H1 (cell line): ENCODE data around the gene FASLG. TPM values are rescaled to one million over a fixed set of nuclear protein-coding genes. Genes with fewer than 3 reads are reported as not detected.

Experiments used
- CTCF ChIA-PET: fragments of 300-600 bp; sonication (Branson Sonifier 250); formaldehyde crosslinking; loops from one replicate; lab custom pipeline; 2021; ENCODE audit not compliant: partially characterized antibody; lab: Charles Lee
- POLR2A ChIA-PET: fragments of 300-600 bp; sonication (Branson Sonifier 250); formaldehyde crosslinking; loops from one replicate; lab custom pipeline; 2021; ENCODE audit warnings: inconsistent platforms; ENCODE audit not compliant: partially characterized antibody; lab: Charles Lee
- DNase-seq, 2 experiments: peaks; one replicate each; pipeline versions ENCODE4 v3.0.0 to v3.0.0-alpha.2; 2010 to 2022; ENCODE audit warnings: low spot score in 2 of 2, low read depth in 1 of 2, mixed read lengths in 1 of 2
- FAIRE-seq: peaks from 2 replicates; lab custom pipeline; 2011; peaks lifted over from hg19 to GRCh38; lab: Jason Lieb, UNC
- H2AFZ ChIP-seq: 2 replicates; pipeline ENCODE4 v1.8.1; 2012; ENCODE audit warnings: low read length, inconsistent platforms
- H2AK5ac ChIP-seq: 2 replicates; pipeline ENCODE4 v1.6.1; 2013; ENCODE audit warnings: low read depth, low read length
- H2BK120ac ChIP-seq: replicated peaks from 2 replicates; pipeline ENCODE3; 2013; ENCODE audit warnings: low read depth, low read length, inconsistent platforms
- H2BK12ac ChIP-seq: 2 replicates; pipeline ENCODE4 v1.6.1; 2013; ENCODE audit warnings: low read depth, low read length
- H2BK15ac ChIP-seq: 2 replicates; pipeline ENCODE4 v1.6.1; 2013; ENCODE audit warnings: low read length
- H2BK20ac ChIP-seq: 2 replicates; pipeline ENCODE4 v1.6.1; 2013; ENCODE audit warnings: low read length
- H2BK5ac ChIP-seq: 2 replicates; pipeline ENCODE4 v1.6.1; 2013; ENCODE audit warnings: low read depth, low read length
- H3K14ac ChIP-seq: 2 replicates; pipeline ENCODE4 v1.6.1; 2013; ENCODE audit warnings: inconsistent platforms; ENCODE audit not compliant: insufficient read length
- H3K18ac ChIP-seq: 2 replicates; pipeline ENCODE4 v1.6.1; 2013; ENCODE audit warnings: low read length; ENCODE audit errors: extremely low read depth
- H3K23ac ChIP-seq: 2 replicates; pipeline ENCODE4 v1.6.1; 2013; ENCODE audit warnings: inconsistent platforms; ENCODE audit not compliant: insufficient read length
- H3K23me2 ChIP-seq: 2 replicates; pipeline ENCODE4 v1.6.1; 2013; ENCODE audit warnings: low read depth, low read length
- H3K27ac ChIP-seq: 2 replicates; pipeline ENCODE4 v1.6.1; 2011; ENCODE audit warnings: low read depth, low read length, inconsistent platforms
- H3K27me3 ChIP-seq, 4 experiments: replicated peaks in 1 of 4; 1 replicate in 1 of 4; 2 replicates in 3 of 4; pipeline versions ENCODE4 v1.6.1 to v1.8.1; 2011 to 2013; ENCODE audit warnings: low read length in 3 of 4, mild to moderate bottlenecking in 3 of 4, inconsistent platforms in 2 of 4, mixed read lengths in 2 of 4, moderate library complexity in 1 of 4; ENCODE audit not compliant: control insufficient read depth in 3 of 4, insufficient read depth in 3 of 4; ENCODE audit errors: extremely low read depth in 1 of 4
- H3K36me3 ChIP-seq, 4 experiments: 2 replicates each; pipeline versions ENCODE4 v1.6.1 to v1.8.1; 2011 to 2013; ENCODE audit warnings: mild to moderate bottlenecking in 4 of 4, low read length in 3 of 4, moderate library complexity in 2 of 4, control low read depth in 1 of 4, inconsistent platforms in 1 of 4; ENCODE audit not compliant: insufficient read depth in 4 of 4, control insufficient read depth in 2 of 4
- H3K4ac ChIP-seq: replicated peaks from 2 replicates; pipeline ENCODE3; 2013; ENCODE audit warnings: low read length, low read depth, mixed read lengths, inconsistent platforms; ENCODE audit not compliant: insufficient read length
- H3K4me1 ChIP-seq, 4 experiments: replicated peaks in 1 of 4; 1 replicate in 1 of 4; 2 replicates in 3 of 4; pipeline versions ENCODE4 v1.6.1 to v1.8.1; 2011 to 2013; ENCODE audit warnings: low read length in 3 of 4, inconsistent platforms in 2 of 4, mixed read lengths in 1 of 4; ENCODE audit not compliant: insufficient read depth in 4 of 4, control insufficient read depth in 3 of 4
- H3K4me2 ChIP-seq, 2 experiments: 2 replicates each; pipeline versions ENCODE4 v1.6.1 to v1.8.1; 2011 to 2013; ENCODE audit warnings: low read depth in 2 of 2, low read length in 2 of 2, control low read depth in 1 of 2, inconsistent platforms in 1 of 2, mild to moderate bottlenecking in 1 of 2; ENCODE audit not compliant: insufficient read depth in 1 of 2
- H3K4me3 ChIP-seq, 4 experiments: fragments of 200-600, 300-600 bp in 1 of 4; sonication (generic), shearing (Covaris generic), sonication (Bioruptor Twin) in 1 of 4; 2 replicates each; pipeline versions ENCODE4 v1.5.1 to v1.8.1; 2011 to 2016; ENCODE audit warnings: low read length in 4 of 4, low read depth in 3 of 4, control low read depth in 2 of 4, inconsistent platforms in 2 of 4, mild to moderate bottlenecking in 2 of 4, mixed read lengths in 1 of 4, moderate library complexity in 1 of 4; ENCODE audit not compliant: insufficient read depth in 2 of 4; ENCODE audit errors: extremely low read depth in 1 of 4
- H3K56ac ChIP-seq: replicated peaks from 2 replicates; pipeline ENCODE3; 2013; ENCODE audit warnings: low read depth, mild to moderate bottlenecking, mixed read lengths, low read length, inconsistent platforms; ENCODE audit not compliant: insufficient read length
- H3K79me1 ChIP-seq: 2 replicates; pipeline ENCODE4 v1.6.1; 2013; ENCODE audit warnings: low read depth, low read length, control low read depth
- H3K79me2 ChIP-seq, 2 experiments: 2 replicates each; pipeline versions ENCODE4 v1.6.1 to v1.8.1; 2012 to 2013; ENCODE audit warnings: low read length in 2 of 2, mild to moderate bottlenecking in 2 of 2, inconsistent platforms in 1 of 2; ENCODE audit not compliant: insufficient read depth in 2 of 2, control insufficient read depth in 1 of 2
- H3K9ac ChIP-seq, 4 experiments: replicated peaks in 1 of 4; 1 replicate in 1 of 4; 2 replicates in 3 of 4; pipeline versions ENCODE4 v1.6.1 to v1.8.1; 2011 to 2013; ENCODE audit warnings: low read depth in 3 of 4, low read length in 3 of 4, control low read depth in 2 of 4, mild to moderate bottlenecking in 2 of 4, moderate library complexity in 2 of 4, inconsistent platforms in 1 of 4; ENCODE audit errors: extremely low read depth in 1 of 4
- H3K9me3 ChIP-seq, 2 experiments: 2 replicates each; pipeline versions ENCODE4 v1.6.1 to v1.8.1; 2012 to 2013; ENCODE audit warnings: mild to moderate bottlenecking in 2 of 2, moderate library complexity in 2 of 2, control low read depth in 1 of 2, inconsistent platforms in 1 of 2, low read depth in 1 of 2, low read length in 1 of 2, mixed read lengths in 1 of 2; ENCODE audit not compliant: insufficient read depth in 2 of 2
- H4K20me1 ChIP-seq, 2 experiments: replicated peaks in 1 of 2; 2 replicates each; pipeline versions ENCODE3 to v1.8.1; 2011 to 2013; ENCODE audit warnings: inconsistent platforms in 2 of 2, low read length in 2 of 2, mild to moderate bottlenecking in 1 of 2; ENCODE audit not compliant: insufficient read depth in 2 of 2, control insufficient read depth in 1 of 2
- H4K5ac ChIP-seq: 2 replicates; pipeline ENCODE4 v1.6.1; 2013; ENCODE audit warnings: low read length, low read depth, mixed read lengths, inconsistent platforms; ENCODE audit not compliant: insufficient read length
- H4K8ac ChIP-seq: 2 replicates; pipeline ENCODE4 v1.8.0; 2013; ENCODE audit warnings: mild to moderate bottlenecking, moderate library complexity, low read length, inconsistent platforms; ENCODE audit not compliant: insufficient read depth; ENCODE audit errors: extremely low read depth
- H4K91ac ChIP-seq: replicated peaks from 2 replicates; pipeline ENCODE3; 2013; ENCODE audit warnings: low read length, mixed read lengths, inconsistent platforms; ENCODE audit not compliant: insufficient read length
- BACH1 ChIP-seq: IDR thresholded peaks from 2 replicates; pipeline ENCODE4 v1.6.1; 2012; ENCODE audit warnings: low read length, improper control_type of control experiment
- CREB1 ChIP-seq: IDR thresholded peaks from 2 replicates; pipeline ENCODE4 v1.6.1; 2012; ENCODE audit warnings: inconsistent platforms
- CTBP2 ChIP-seq: IDR thresholded peaks from 2 replicates; pipeline ENCODE4 v1.7.0; 2011; ENCODE audit warnings: borderline replicate concordance, mild to moderate bottlenecking, moderate library complexity, mixed read lengths, low read length; ENCODE audit not compliant: insufficient read depth, insufficient read length
- EGR1 ChIP-seq: IDR thresholded peaks from 2 replicates; pipeline ENCODE4 v1.6.1; 2011; ENCODE audit warnings: low read depth, low read length, borderline replicate concordance
- POU5F1 ChIP-seq: IDR thresholded peaks from 2 replicates; pipeline ENCODE4 v1.6.1; 2011; ENCODE audit warnings: low read depth, mild to moderate bottlenecking, low read length, moderate library complexity
- RAD21 ChIP-seq, 2 experiments: IDR thresholded peaks in 1 of 2; conservative IDR thresholded peaks in 1 of 2; 2 replicates each; pipeline ENCODE4 v1.6.1; 2011; ENCODE audit warnings: low read depth in 2 of 2, low read length in 2 of 2, improper control_type of control experiment in 1 of 2, inconsistent platforms in 1 of 2, mild to moderate bottlenecking in 1 of 2, moderate library complexity in 1 of 2
- SAP30 ChIP-seq: fragments of 300-600 bp; sonication (generic); IDR thresholded peaks from 2 replicates; pipeline ENCODE4 v1.7.1; 2012; ENCODE audit warnings: low read length, moderate library complexity, mild to moderate bottlenecking, inconsistent platforms; ENCODE audit not compliant: insufficient read depth, insufficient replicate concordance
- polyA plus RNA-seq, 7 experiments: library from polyadenylated mRNA; depleted of rRNA in 3 of 7; stranded (reverse) in 5 of 7; unstranded in 2 of 7; fragments of >200 nt in 5 of 7; fragments of 200-250 nt in 2 of 7; gene quantifications; 1 replicate in 5 of 7; 2 replicates in 1 of 7; 4 replicates in 1 of 7; pipeline versions ENCODE4 v1.2.1 to v1.2.3, GENCODE V29; 2011 to 2013; ENCODE audit warnings: missing spikeins in 2 of 7, mixed read lengths in 2 of 7
- total RNA-seq: library from RNA; stranded (reverse); fragmentation: NEBNext Ultra II Directional; extraction: Animal tissue kit (Norgen Biotek cat#: 25700); gene quantifications from 2 replicates; pipeline ENCODE4 v1.2.1, GENCODE V29; 2021

The FASLG gene
- total and polyA plus RNA-seq, 2 of the 8 experiments (the other 6 are each of a cell fraction or from before 2014, with no cell fraction given) = not detected

GRCh38 chr1:172680244-172680643, 21.3 kb downstream of the FASLG start:
- H3K4ac ChIP-seq = no peak overlapping the region
- H2BK120ac ChIP-seq = no peak overlapping the region
- no peak overlapping the region for H2BK20ac ChIP-seq
- no peak overlapping the region for H3K56ac ChIP-seq
- H2AK5ac ChIP-seq = no peak overlapping the region
- H3K9me3 ChIP-seq = no peaks in the 10 kb centered on the region
- CTCF ChIA-PET = interaction anchor here (0.6 kb wide), 1 partner anchor 575 kb away, joined by 3 read pairs; no protein-coding TSS in a partner anchor
- H3K79me2 ChIP-seq = no peaks in the 10 kb centered on the region
- H3K9ac ChIP-seq = no peak overlapping the region
- no peak overlapping the region for H3K4me3 ChIP-seq
- no peak overlapping the region for H4K91ac ChIP-seq
- no peak overlapping the region; the same call in 1 of the 2 replicates for H3K27ac ChIP-seq
- FAIRE-seq (no peak), DNase-seq (no peak)
- no peaks in the 10 kb centered on the region for H4K20me1 ChIP-seq
- H3K4me2 ChIP-seq = no peak overlapping the region
- peaks cover 0 to 17% (median 0%) of the 10 kb centered on the region in 4 experiments; a peak in 3 of 7 replicates for H3K4me1 ChIP-seq
- no peaks in the 10 kb centered on the region for H3K23me2 ChIP-seq
- no peak overlapping the region for H3K18ac ChIP-seq
- no peaks in the 10 kb centered on the region for H3K36me3 ChIP-seq
- H3K23ac ChIP-seq = no peak overlapping the region
- no peak overlapping the region for H2BK12ac ChIP-seq
- no peak overlapping the region for H2BK15ac ChIP-seq
- H4K8ac ChIP-seq = no peak overlapping the region
- H3K79me1 ChIP-seq = no peaks in the 10 kb centered on the region
- peak overlapping the region; percentile 86 for H2AFZ ChIP-seq
- no peak overlapping the region for H2BK5ac ChIP-seq
- H3K14ac ChIP-seq = no peak overlapping the region
- POLR2A ChIA-PET = no interaction called here
- no peak overlapping the region for H4K5ac ChIP-seq
- H3K27me3 ChIP-seq = no peaks in the 10 kb centered on the region
- no peak for TF ChIP-seq RAD21 (IDR thresholded peaks at IDR 0.05 in 1 of 2, conservative IDR thresholded peaks at IDR 0.05 in 1 of 2; ENCODE audit: low read depth in 2 of 2, low read length in 2 of 2)
- no peak for TF ChIP-seq CTBP2
- TF ChIP-seq BACH1 = no peak
- TF ChIP-seq EGR1 = no peak
- no peak for TF ChIP-seq POU5F1
- no peak for TF ChIP-seq CREB1
- no peak for TF ChIP-seq SAP30
